CD4-positive, alpha-beta T cell (primary cell): ENCODE measurements around the gene GAP43. TPM values are rescaled to one million over a fixed set of nuclear protein-coding genes. Genes with fewer than 3 reads are reported as not detected.

ENCODE experiments used
- ATAC-seq: fragments of 200-7000 bp; cut with Tn5 transposase; one replicate; pipeline ENCODE4 v1.10.0; 2022; ENCODE audit warnings: mild to moderate bottlenecking; ENCODE audit not compliant: poor library complexity
- CTCF ChIA-PET: fragments of 350-600 bp; sonication (Branson Sonifier 250); formaldehyde crosslinking; loops from one replicate; lab custom pipeline; 2021; ENCODE audit warnings: antibody characterized with exemption, inconsistent platforms; lab: Charles Lee
- POLR2A ChIA-PET: fragments of 350-600 bp; sonication (Branson Sonifier 250); formaldehyde crosslinking; loops from one replicate; lab custom pipeline; 2021; ENCODE audit warnings: antibody characterized with exemption, inconsistent platforms; lab: Charles Lee
- DNase-seq, 14 experiments: peaks; one replicate each; pipeline ENCODE4 v3.0.0-alpha.2; 2013 to 2020; ENCODE audit warnings: mixed read lengths in 2 of 14
- H3K27ac ChIP-seq, 2 donors: one replicate each; pipeline versions ENCODE4 v1.5.1 to v1.7.0; 2013; ENCODE audit warnings: low read length in 2 of 2, low read depth in 1 of 2, mild to moderate bottlenecking in 1 of 2
- H3K27me3 ChIP-seq, 2 experiments: 1 replicate in 1 of 2; 2 replicates in 1 of 2; pipeline versions ENCODE4 v1.6.1 to v1.7.0; 2013; ENCODE audit warnings: low read length in 2 of 2, control low read depth in 1 of 2, mild to moderate bottlenecking in 1 of 2, moderate library complexity in 1 of 2; ENCODE audit not compliant: insufficient read depth in 2 of 2, control insufficient read depth in 1 of 2
- H3K36me3 ChIP-seq: one replicate; pipeline ENCODE4 v1.6.1; 2013; ENCODE audit warnings: low read length, control low read depth; ENCODE audit not compliant: insufficient read depth
- H3K4me1 ChIP-seq: one replicate; pipeline ENCODE4 v1.6.1; 2013; ENCODE audit warnings: low read length, control low read depth; ENCODE audit not compliant: insufficient read depth
- H3K4me3 ChIP-seq: one replicate; pipeline ENCODE4 v1.5.1; 2013; ENCODE audit warnings: mild to moderate bottlenecking, low read length, moderate library complexity
- H3K9me3 ChIP-seq, 2 experiments: 1 replicate in 1 of 2; 2 replicates in 1 of 2; pipeline versions ENCODE4 v1.6.1 to v1.7.0; 2013; ENCODE audit warnings: low read length in 2 of 2, mild to moderate bottlenecking in 2 of 2, control low read depth in 1 of 2, moderate library complexity in 1 of 2; ENCODE audit not compliant: control insufficient read depth in 1 of 2, insufficient read depth in 1 of 2
- H3K27ac Mint-ChIP-seq: one replicate; pipeline ENCODE4 v1.8.0; 2020; ENCODE audit warnings: mixed read lengths
- H3K27me3 Mint-ChIP-seq: one replicate; pipeline ENCODE4 v1.8.0; 2021; ENCODE audit warnings: mixed read lengths
- H3K36me3 Mint-ChIP-seq: one replicate; pipeline ENCODE4 v1.8.0; 2021; ENCODE audit warnings: low read depth, mixed read lengths
- H3K4me1 Mint-ChIP-seq: one replicate; pipeline ENCODE4 v1.8.0; 2021; ENCODE audit warnings: low read depth, mixed read lengths
- H3K4me3 Mint-ChIP-seq: one replicate; pipeline ENCODE4 v1.8.0; 2020; ENCODE audit warnings: mild to moderate bottlenecking, mixed read lengths
- H3K9me3 Mint-ChIP-seq: one replicate; pipeline ENCODE4 v1.8.0; 2020; ENCODE audit warnings: mixed read lengths
- CTCF ChIP-seq: fragments of 200-600 bp; IDR thresholded peaks from one replicate; pipeline ENCODE4 v1.8.0; 2022; ENCODE audit warnings: antibody characterized with exemption, mild to moderate bottlenecking
- intact Hi-C, 2 experiments: fragments of 100-400 bp; cut with DNase I in 1 of 2; cut with micrococcal nuclease in 1 of 2; formaldehyde crosslinking; loops; one replicate each; pipeline versions ENCODE4 v1.15.1 to v1.9.0; 2023 to 2025; cut with DNase I, micrococcal nuclease
- total RNA-seq, 174 experiments: library from RNA in 2 of 174; stranded (reverse) in 2 of 174; gene quantifications; one replicate each; pipeline ENCODE4 v1.2.3 and lab custom pipeline; 2021 to 2026

Gene GAP43
- total RNA-seq, 2 experiments from 2014 or later = not detected

DNA sequence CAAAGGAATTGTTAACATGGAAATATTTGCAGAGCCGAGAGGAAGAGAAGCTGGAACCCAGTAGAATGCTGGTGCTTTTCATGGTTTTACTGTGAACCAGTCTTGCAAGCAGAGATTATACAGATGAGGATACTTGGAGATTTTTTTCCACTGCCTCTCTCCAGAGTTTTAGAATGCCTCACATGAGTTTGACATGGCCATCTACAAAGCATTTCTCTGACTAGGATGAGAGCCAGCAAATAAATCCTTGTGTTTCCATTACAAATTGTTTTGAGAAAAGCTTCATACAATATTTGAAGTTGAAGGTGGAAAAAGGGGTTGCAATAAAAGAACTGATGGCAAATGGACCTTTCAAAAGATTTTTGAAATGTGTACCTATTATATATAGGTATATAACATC, 45.0 kb upstream of the GAP43 start:
- TF ChIP-seq CTCF = no peak
- Mint-ChIP-seq H3K4me1 (no peaks in the 10 kb centered on the region), H3K9me3 (no peaks in the 10 kb centered on the region), H3K36me3 (no peaks in the 10 kb centered on the region), H3K4me3 (no peak overlapping the region), H3K27me3 (peaks cover 53% of the 10 kb centered on the region), H3K27ac (no peak overlapping the region)
- H3K27me3 ChIP-seq = no peaks in the 10 kb centered on the region
- no peaks in the 10 kb centered on the region for H3K4me1 ChIP-seq
- no peaks in the 10 kb centered on the region for H3K9me3 ChIP-seq
- no peaks in the 10 kb centered on the region for H3K36me3 ChIP-seq
- CTCF ChIA-PET = no interaction called here
- H3K27ac ChIP-seq = no peak overlapping the region
- intact Hi-C loops = no loop called here
- POLR2A ChIA-PET = no interaction called here
- DNase-seq (no peak), ATAC-seq (no peak)
- H3K4me3 ChIP-seq = no peak overlapping the region

DNA sequence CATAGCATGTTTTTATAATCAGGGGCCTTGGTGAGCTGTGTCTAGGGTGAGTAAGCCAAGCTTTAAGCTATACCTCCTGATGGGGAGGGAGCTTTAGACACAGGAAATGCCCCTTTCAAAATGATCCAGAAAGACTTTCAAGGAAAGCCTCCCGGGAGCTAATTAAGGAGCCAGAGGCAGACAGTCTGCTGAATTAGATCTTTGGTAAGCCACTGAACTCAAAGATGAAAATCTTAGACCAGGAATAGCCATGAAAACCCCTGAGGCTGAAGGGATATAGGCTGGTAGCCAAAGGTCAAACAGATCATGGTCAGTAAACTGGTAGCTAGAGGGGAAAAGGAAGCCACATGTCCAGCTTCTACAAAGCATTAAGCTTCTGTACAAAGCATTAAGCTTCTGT, 42.7 kb upstream of the GAP43 start:
- no peak overlapping the region for H3K27ac ChIP-seq
- DNase-seq (no peak), ATAC-seq (no peak)
- no peak overlapping the region for H3K27ac Mint-ChIP-seq
- no peaks in the 10 kb centered on the region for H3K9me3 Mint-ChIP-seq
- H3K36me3 Mint-ChIP-seq = no peaks in the 10 kb centered on the region
- ChIA-PET CTCF (no interaction called here), POLR2A (no interaction called here)
- peaks cover 38% of the 10 kb centered on the region for H3K27me3 Mint-ChIP-seq
- no peaks in the 10 kb centered on the region for H3K4me1 Mint-ChIP-seq
- no peak for TF ChIP-seq CTCF
- H3K4me3 Mint-ChIP-seq = no peak overlapping the region
- no peak overlapping the region for H3K4me3 ChIP-seq
- no peaks in the 10 kb centered on the region for H3K9me3 ChIP-seq
- H3K27me3 ChIP-seq = no peaks in the 10 kb centered on the region
- H3K4me1 ChIP-seq = no peaks in the 10 kb centered on the region
- intact Hi-C loops = no loop called here
- H3K36me3 ChIP-seq = no peaks in the 10 kb centered on the region

GRCh38 chr3:115581362-115582135, 41.8 kb upstream of the GAP43 start:
- no peak overlapping the region for H3K4me3 Mint-ChIP-seq
- ChIA-PET CTCF (no interaction called here), POLR2A (no interaction called here)
- Histone ChIP-seq H3K9me3 (no peaks in the 10 kb centered on the region), H3K4me1 (no peaks in the 10 kb centered on the region), H3K4me3 (no peak overlapping the region), H3K27me3 (no peaks in the 10 kb centered on the region), H3K36me3 (no peaks in the 10 kb centered on the region), H3K27ac (no peak overlapping the region)
- ATAC-seq (no peak), DNase-seq (no peak)
- peaks cover 32% of the 10 kb centered on the region for H3K27me3 Mint-ChIP-seq
- no peaks in the 10 kb centered on the region for H3K36me3 Mint-ChIP-seq
- no peak for TF ChIP-seq CTCF
- intact Hi-C loops = no loop called here
- H3K9me3 Mint-ChIP-seq = no peaks in the 10 kb centered on the region
- H3K4me1 Mint-ChIP-seq = no peaks in the 10 kb centered on the region
- no peak overlapping the region for H3K27ac Mint-ChIP-seq
